Medulla oblongata (tissue), 1 donor: ENCODE data around the gene NALCN.

Source experiments
- DNase-seq: peaks from one replicate; pipeline ENCODE4 v3.0.0-alpha.2; 2015; ENCODE audit errors: extremely low spot score

Gene NALCN

DNA sequence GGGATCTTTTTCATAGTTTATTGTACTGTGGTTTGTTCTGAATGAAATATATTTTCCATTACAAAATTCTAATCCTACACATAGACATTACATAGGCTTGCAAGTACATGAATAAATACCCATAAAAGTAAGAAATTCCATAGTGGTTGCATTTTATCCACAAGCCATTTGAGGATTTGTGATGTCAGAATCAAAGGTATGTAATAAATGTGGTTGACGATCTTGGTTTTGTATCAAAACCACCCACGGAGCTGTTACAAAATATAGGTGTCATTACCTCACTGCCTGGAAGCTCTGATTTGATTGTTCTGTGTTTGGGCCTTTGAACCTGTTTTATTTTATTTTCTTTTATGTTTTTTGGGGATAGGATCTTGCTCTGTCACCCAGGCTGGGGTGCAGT, 125.1 kb downstream of the NALCN start:
- no peak for DNase-seq

DNA sequence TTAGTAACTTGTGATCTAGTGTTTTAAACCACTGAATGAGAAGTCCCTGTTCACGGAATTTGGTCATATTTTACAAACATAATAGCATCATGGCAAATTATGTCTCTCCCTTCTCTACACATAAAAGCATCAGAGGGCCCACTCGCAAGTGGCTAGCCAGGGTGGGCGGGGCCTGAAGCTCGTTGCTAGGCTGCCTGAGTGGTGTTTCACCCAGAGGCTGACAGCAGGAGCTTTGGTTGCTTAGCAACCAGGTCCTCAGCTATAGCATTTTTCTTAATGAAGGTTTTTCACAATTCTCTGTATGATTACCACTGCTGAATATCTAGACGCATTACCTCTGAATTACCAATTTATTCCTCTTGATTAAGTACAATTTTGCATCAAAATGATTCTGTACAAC, 126.5 kb downstream of the NALCN start:
- peak; percentile 44 for DNase-seq

DNA sequence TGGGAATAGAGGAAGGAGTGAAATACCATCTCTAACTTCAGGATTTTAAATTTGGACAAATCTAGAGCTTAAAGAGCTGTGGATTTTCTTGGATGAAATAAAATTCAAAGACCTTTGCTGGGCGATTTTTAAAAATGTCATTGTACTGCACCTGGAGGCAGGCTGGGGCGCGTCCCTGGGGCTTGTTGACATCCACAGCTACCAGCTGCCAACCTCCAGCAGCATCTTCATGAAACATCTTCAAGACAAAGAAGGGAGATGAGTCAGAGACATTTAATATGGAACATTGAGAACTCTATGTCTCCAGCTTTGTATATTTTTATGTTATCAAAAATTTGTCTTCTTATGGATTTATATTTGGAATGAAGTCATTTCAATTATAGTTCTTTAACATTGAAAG, 132.5 kb downstream of the NALCN start:
- no peak for DNase-seq

DNA sequence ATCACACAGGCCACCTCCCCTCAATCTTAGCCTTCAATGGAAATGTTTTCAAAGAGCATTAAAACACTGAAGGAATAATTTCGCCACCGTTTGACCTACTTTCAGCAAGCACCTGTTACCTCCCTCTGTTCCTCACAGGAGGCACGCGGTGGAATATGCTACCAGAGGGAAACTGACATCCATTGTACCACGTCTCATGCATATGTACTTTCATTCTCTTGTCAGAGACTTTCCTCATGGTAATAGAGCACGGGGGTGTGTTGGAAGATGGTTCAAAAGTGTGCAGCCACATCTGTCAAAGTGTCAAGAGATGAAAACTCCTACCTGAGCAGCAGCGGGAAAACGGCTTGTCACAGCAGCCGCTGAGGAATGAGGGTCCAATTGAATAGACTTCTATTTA, 143.4 kb downstream of the NALCN start:
- no peak for DNase-seq

DNA sequence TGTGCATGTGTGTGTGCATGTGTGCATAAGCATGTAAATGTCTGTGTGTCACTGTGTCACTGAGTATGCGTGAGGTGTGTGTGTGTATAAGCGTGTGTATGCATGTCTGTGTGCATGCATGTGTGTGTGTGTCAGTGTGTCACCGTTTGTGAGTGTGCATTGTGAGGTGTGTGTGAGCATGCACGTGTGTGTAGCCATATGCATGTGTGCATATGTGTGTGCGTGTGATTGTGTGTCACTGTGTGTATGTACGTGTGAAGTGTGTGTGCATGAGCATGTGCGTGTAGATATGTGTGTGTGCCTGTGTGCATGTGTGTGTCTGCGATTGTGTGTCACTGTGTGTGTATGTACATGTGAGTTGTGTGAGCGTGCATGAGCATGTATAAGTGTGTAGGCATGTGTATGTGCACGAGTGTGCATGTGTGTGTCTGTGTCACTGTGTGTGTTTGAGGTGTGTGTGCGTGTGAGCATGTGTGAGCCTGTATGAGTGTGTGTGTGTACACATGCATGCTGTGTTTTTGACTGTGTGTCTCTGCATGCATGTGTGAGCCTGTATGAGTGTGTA, 144.5 kb downstream of the NALCN start:
- no peak for DNase-seq

DNA sequence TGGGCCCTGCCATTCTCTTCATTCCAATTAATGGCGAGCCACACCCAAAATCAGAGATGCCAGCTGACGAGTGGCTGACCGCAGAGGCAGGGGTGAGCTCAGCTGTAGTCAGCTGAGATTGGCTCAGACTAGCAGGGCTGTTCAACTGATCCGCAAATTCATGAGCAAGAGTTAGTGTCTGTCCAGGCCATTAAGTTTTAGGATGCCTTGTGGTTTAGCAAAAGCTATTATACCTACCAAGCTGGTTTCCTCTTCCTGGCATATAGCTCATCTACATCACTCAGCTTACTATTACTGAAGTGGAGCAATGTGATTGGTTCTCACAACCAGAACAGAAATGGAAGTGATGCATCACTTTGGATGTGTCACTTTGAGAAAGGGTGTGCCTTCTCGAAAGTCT, 148.7 kb downstream of the NALCN start:
- no peak for DNase-seq

DNA sequence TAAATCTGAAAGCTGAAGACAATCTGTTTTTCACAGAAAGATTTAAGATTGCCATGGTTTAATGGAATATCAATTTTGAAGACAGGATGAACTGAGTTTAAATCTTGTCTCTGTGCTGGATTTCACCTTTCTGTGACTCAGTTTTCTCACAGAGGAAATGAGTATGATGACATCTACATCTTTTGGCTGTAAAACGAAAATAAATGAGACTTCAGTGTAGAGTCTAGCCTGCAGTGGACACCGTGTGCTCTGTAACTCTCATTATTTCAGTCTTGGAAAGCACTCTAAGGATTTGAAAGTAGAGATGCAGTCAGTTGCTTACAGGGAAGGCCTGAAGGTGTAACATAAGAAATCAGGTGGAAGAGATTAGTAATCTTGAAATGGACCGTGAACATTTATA, 150.4 kb downstream of the NALCN start:
- no peak for DNase-seq

DNA sequence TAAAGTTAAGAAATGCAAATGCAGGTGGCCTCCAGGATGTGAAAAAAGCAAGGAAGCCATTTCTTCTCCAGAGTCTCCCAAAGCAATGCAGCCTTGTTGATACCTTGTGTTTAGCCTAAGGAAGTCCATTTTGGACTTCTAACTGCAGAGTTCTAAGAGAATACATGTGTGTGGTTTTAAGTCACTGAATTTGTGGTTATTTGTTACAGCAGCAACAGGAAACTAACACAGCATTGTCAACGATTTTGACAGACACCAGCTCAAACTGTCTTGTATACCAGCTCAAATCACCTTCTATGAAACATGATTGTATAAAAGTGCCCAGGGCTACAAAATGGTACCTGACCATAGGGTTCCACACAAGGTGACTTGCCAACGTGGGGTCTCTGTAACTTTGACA, 151.4 kb downstream of the NALCN start:
- no peak for DNase-seq

DNA sequence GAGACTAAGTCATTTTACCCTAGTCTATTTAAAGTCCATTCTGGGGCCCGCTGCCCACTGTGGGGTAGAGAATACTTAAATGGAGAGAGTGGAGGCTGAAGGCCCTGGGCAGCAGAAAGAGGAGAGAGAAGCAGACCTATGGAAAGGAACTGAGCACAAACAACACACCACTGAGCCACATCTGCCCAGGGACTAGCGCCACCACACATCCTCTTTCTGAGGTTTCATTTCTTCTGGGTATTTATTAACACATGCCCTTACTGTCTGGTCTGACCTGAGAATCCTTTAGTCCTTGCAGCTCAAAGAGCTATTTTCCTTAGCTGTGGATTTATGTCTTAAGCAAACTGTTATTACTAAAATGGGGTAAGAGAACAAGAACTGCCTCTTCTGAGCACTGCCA, 154.0 kb downstream of the NALCN start:
- no peak for DNase-seq

DNA sequence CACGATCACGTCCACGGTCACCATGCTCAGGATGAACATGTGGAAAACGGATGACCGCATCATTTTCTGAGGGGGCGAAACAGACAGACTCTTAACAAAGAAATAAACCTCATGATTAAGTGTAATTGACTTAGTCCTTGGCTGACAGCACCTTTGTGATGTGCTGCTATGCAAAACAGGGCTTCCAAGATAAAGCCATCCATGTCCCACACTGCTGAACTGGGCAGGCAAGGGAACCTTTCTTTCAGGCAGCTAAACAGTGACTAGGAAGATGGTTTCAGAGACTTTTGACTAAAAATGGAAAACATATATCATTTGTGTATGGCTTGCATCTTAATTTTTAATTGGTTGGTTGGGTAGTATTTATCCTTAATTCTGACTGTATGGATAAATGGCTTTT, 157.8 kb downstream of the NALCN start:
- no peak for DNase-seq

DNA sequence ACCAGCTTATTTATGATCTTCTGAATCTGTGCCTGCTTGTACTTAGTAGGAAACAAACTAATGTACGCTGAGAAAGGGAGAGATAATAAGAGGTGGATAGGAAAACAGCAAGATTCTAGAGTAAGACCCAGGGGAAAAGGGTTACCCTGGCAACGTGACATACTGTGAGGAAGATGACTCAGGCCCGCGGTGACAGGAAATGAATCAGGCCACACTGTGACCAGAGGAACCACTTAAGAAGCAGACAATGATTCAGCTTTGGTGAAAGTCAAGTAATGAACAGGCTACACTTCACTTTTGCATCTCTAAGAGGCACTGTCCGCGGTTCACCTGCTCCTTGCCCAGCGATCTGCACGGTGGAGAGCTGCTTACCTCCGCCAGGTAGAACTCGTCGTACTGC, 158.2 kb downstream of the NALCN start:
- no peak for DNase-seq

DNA sequence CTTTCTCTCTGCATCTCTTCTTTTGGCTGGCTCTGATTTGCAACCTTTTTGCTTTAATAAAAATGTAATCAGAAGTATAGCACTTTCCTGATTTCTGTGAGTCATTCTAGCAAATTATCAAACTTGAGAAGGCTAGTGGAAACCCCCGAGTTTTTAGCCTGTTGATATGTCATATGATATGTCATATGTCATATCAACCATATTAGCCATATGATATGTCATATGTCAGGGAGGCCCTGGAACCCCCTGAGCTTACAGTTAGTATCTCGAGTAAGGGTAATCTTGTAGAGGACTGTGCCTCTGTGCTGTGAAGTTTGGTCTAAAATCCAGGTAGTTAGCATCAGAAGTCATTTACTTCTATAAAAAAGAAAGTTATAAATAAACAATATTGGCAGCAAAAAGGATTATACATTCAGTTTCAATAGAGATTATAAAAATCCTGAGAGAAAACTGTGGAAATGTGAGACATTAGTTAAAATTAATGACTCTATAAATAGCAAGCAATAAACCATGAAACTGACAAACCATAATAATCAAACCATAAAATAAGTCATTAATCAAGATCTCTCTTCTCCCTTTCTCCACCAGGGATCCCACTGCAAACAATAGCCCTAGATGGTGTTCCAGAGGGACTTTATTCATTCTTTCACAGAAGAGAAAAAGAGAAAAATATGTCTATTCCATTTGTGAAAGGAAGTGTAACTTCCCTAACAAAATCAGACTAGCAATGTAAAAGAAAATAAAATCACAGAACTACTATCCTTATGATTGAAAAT, 167.4 kb downstream of the NALCN start:
- no peak for DNase-seq

DNA sequence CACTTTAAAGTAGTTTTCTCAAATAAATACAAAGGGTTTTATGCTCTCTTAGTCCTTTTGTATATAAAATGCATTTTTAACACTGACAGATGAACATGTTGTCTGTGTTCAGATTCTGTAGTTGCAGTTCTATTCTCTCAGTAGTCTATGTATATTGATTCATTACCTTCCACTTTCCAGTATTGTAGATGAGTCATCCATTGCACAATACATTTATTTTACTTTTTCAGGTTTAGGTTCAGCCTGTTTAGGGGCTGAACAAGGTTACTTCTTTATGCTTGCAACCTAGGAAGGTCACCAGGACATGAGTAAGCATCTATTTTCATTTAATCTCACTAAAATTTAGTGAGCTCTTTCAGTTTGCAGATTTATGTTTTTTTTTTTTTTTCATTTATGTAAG, 173.6 kb downstream of the NALCN start:
- DNase-seq: no peak

DNA sequence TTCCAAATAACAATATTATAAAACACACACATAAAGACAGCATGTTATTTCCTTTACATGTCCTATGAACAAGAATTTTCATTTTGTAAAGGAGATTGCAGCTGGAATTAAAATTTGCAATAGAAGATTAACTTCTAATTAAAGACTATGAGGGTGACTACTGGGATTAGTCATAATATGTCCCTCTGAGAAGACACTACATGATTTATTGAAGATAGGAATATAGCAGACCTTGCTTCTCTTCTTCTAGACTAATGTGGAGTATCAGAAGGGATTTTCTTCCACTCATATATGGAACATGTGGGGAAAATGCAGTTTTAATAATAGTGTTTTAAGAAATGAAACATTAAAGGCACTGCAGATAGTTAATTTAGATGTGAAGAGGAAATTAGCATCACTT, 177.8 kb downstream of the NALCN start:
- no peak for DNase-seq

DNA sequence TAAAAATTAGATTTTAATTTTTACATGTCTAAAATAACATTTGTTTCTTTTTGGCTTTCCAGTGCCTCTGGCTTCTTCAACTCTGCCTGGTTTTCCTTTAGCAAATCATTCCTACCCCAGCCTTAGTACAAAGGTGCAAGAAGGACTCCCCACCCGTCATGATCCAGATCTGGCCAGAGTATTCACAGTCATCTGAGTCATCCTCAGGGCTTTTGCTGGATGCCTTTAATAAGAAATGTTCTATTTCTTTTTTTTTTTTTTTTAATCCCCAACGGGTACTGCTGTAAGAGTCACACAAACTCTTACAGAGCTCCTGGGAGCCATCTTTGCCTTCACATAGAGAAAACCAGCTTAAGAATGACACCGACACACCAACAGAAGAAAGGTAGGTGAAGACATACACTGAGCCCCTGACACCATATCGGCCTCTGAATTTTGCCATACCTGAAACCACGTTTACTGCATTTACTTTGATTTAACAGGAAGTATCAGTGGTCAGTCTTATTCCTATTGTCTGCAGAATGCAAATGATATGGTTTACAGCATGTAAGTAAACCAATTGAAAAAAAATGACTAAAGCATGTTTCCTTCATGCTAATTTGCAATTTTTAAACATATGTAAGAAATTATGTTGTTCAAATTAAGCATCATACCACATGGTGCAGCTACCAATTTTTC, 184.4 kb downstream of the NALCN start:
- DNase-seq: no peak

DNA sequence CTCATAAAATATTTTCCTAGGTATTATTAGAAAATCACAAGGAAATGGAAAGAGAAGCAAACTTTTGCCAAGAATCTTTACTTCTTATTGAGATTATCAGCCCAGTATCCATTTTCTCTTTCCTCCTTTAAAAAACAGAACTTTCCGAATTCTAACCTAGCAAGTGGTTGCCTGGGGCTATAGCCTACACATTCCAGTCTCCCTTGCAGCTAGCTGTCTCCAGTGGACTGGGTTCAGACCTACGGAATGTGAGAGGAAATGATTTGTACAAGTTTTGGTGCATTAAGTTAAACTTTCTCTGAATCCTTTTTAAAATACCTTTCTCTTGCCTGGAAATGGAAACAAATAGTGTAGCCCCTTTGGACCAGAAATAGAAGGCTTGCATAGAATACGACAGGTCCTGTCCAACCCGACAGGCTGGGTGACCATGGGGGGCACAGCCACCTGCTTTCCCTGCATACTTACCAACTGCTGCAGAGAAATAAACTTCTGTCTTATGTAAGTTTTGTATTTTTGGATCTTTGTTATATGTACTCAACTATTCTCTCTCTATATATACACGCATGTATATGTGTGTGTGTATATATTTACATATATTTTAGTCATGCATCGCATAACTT, 185.9 kb downstream of the NALCN start:
- no peak for DNase-seq

DNA sequence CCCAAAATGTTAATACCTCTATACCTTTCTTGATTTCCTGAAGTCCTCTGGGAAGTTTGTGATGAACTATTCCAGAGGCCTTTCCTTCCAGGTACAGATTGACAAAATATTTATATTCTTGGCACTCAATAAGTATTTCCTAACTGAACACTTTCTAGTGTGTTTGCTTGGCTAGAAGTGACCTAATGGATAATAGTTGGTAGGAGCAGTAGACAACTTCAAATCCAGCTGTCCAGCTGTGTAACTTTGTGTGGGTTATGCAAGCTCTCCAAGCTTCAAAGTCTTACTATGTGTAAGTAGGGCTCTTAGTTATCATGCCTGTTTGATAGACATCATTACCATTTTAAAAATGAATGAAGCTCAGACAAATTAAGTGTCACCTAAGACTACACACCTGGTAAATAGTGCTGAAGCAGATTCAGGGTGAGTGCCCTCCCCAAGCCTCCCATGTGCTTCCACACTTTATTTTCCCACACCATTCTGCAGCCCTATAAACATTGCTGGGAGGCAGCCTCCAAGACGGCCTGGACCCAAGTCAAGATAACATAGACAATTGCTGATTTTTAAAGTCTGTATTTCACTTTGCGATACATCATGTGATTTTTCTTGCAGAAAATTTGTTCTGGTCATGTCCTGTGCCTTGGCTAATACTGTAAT, 196.6 kb downstream of the NALCN start:
- no peak for DNase-seq

DNA sequence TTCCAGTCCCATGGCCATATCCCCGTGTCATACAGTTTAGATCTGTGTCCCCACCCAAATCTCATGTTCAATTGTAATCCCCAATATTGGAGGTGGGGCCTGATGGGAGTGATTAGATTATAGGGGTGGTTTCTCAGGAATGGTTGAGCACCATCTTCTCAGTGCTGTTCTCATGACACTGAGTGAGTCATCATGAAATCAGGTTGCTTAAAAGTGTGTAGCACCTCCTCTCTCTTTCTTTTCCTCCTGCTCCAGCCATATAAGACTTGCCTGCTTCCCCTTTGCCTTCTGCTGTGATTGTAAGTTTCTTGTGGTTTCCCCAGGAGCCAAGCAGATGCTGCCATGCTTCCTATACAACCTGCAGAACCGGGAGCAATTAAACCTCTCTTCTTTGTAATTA, 197.8 kb downstream of the NALCN start:
- no peak for DNase-seq

DNA sequence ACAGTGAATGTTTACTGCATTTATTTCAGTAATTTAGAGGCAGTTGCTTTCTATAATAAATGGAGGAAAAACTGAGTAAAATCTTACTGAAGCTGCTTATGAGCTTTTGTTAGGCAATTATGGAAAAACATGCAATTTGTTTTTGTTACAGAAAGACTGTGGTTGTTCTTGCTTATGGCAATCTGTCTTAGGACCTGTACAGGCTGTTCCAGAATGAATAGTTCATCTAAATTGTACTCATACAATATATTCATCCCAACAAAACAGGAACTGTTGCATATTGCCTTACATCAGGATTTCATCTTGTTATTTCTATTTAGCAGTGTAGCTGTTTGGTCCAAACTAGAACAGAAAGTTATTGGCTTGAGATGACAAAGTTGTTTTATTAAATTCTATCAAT, 199.2 kb downstream of the NALCN start:
- DNase-seq: peak; percentile 6

DNA sequence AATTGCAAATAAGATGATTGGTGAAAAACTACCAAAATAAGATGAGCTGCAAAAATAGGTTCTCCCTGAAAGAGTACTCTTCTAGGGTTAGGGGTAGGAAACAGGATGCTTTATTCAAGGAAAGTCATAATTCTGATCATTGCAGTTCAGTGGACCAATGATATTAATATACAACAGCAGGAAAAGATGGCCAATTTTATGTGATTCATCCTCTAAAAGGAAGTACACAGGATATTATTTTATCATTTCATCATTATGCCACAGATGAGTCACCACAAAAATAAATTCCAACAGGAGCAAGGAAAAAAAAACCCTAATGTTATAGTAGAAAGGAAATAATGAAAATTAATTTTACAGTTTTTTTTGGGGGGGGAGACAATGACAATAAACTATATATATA, 205.0 kb downstream of the NALCN start:
- no peak for DNase-seq

DNA sequence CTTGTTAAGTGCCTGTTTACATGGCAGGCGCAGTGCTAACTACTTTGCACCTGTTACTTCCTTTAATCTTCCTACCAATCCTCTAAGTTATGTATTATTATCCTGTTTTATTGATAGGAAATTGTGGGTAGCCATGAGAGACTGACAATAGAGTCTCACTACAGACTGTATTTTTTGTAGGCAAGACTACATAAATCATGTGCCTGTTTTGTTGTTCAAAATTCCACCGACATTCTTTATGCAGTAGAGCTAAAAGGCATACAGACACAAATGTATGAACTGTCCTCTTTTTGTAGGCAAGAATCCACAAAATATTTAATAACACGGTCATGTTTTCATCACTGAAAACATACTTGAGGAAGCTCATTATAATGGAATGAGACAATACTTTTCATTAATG, 205.5 kb downstream of the NALCN start:
- DNase-seq: no peak

DNA sequence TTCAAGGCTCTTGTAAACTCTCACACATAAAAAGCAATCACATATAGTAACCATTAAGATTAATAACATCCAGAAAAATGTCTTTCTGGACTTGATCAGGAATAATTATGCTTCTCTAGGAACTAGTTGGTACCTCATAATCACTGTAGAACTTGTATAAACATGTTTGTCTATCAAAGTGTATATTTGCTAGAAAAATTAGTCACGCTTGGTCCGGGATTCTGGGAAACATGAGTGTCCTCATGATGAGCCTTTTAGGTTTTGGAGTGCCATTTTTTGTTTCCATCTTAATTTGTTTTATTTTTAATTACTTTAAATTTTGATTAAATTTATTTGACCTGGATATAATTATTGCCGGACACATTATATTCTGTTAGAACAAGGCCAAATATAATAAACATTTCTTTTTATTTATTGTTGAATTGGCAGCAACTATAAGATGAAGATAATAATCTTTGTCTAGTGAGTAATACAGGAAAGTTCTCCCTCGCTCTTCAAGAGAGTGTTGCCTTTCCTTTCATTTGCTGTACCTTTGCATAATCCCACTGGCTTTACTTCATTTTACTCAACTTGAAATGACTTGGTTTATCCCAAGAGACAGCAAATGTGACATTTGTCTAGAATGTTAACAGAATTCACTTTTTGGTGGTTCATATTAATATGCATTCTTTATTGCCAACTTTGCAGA, 207.0 kb downstream of the NALCN start:
- no peak for DNase-seq
